ENCODE results near the gene CACNA1C. TPM values are rescaled to one million over a fixed set of nuclear protein-coding genes. Genes with fewer than 3 reads are reported as not detected.
A peak's percentile ranks its signal among the peaks of the same experiment; 100 is the strongest.

Gene CACNA1C
- total RNA-seq, 4 donors from 2014 or later: 0.38 to 2.4 (median 1.4) TPM

DNA sequence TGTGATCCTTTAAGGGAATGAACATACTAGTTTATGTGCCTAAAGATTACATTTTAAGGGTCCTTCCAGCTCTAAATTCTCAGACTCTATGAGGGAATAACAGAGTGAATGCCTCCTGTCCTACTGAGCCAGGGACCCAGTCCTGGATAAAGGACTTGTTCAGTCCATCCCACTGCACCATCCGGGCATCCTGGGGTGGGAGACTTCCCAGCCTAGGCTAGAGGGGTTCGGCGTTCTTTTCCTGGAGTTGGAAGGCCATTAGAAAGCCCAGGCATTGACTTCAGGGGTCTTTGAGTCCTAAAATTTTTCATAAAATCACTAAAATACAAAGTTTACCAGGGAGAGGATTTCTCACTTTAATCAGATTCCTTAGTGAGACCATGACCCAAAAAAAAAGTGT, 614.1 kb downstream of the CACNA1C start:
- intact Hi-C loops (cut with DNase I; ENCODE audit: low total_unique reads): no loop called here
- no peak for DNase-seq (ENCODE audit: low spot score in 2 of 2)
- H3K4me3 ChIP-seq (ENCODE audit: low read depth, poor library complexity, severe bottlenecking): no peak overlapping the region
- TF ChIP-seq, protein P1, sequence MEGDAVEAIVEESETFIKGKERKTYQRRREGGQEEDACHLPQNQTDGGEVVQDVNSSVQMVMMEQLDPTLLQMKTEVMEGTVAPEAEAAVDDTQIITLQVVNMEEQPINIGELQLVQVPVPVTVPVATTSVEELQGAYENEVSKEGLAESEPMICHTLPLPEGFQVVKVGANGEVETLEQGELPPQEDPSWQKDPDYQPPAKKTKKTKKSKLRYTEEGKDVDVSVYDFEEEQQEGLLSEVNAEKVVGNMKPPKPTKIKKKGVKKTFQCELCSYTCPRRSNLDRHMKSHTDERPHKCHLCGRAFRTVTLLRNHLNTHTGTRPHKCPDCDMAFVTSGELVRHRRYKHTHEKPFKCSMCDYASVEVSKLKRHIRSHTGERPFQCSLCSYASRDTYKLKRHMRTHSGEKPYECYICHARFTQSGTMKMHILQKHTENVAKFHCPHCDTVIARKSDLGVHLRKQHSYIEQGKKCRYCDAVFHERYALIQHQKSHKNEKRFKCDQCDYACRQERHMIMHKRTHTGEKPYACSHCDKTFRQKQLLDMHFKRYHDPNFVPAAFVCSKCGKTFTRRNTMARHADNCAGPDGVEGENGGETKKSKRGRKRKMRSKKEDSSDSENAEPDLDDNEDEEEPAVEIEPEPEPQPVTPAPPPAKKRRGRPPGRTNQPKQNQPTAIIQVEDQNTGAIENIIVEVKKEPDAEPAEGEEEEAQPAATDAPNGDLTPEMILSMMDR (IDR thresholded peaks at IDR 0.05): no peak
- TF ChIP-seq POLR2A (IDR thresholded peaks at IDR 0.05): no peak
- 88 to 90% methylated on average over 3 of the region's 3 CpGs for WGBS, 2 donors

DNA sequence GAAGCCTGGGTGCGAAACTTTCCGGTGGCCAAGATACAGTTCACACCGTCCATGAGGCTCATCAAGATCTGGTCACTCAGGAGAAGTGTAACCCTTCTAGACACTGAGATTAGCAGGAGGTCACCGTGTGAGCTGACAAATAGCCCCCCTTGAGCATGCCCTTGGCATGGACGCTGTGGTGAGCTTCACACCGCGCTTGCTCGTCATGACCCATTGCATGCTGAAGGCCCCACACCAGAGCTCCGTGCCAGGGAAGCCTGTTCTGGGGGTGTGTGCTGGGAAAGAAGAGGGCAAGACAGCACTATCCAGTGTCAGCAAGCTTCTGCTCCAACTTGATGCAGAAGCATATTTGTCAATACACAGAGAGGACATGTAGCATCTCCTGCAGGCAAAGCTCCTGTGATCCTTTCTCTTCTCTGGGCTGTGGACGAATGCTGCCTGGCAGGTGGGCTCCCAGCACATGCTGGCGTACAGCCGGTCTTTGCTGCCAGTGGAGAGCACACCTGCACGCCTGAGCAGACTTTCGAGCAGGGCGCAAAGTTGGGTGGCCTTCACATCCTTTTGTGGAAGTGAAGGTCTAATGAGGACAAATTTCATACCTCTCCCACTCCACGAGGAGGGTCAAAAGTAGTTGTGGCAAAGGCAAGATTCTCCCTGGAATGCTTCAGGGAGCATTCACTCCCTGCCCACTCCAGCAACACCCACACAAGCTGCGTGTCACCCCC, 615.1 kb downstream of the CACNA1C start:
- 86 to 87% methylated on average over 17 of the region's 17 CpGs for WGBS, 2 donors
- DNase-seq (ENCODE audit: low spot score in 2 of 2): peak in 1 of 2 donors; percentile 77
- intact Hi-C loops (cut with DNase I; ENCODE audit: low total_unique reads): no loop called here
- TF ChIP-seq, protein P1 (IDR thresholded peaks at IDR 0.05): no peak
- no peak for TF ChIP-seq POLR2A (IDR thresholded peaks at IDR 0.05)
- H3K4me3 ChIP-seq (ENCODE audit: low read depth, poor library complexity, severe bottlenecking): no peak overlapping the region

DNA sequence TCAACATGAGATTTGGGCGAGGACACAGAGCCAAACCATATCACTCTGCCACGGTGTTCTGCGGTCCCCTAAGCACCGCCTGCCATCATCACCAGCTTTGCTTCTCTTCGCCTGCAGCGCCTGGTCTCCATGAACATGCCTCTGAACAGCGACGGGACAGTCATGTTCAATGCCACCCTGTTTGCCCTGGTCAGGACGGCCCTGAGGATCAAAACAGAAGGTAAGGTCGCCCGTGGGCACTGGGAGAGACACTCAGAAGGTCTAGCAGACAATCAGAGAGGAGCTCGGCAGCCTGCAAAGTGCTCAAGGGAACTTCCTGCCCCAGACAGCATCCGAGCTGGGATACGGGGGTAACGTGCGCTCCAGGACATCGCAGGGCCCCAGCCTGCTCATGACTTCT, 616.0 kb downstream of the CACNA1C start:
- H3K4me3 ChIP-seq (ENCODE audit: low read depth, poor library complexity, severe bottlenecking): no peak overlapping the region
- DNase-seq (ENCODE audit: low spot score in 2 of 2): peak in 1 of 2 donors; percentile 79
- 93 to 97% methylated on average over 17 of the region's 17 CpGs for WGBS, 2 donors
- intact Hi-C loops (cut with DNase I; ENCODE audit: low total_unique reads): no loop called here
- no peak for TF ChIP-seq POLR2A (IDR thresholded peaks at IDR 0.05)
- TF ChIP-seq, protein P1 (IDR thresholded peaks at IDR 0.05): no peak

DNA sequence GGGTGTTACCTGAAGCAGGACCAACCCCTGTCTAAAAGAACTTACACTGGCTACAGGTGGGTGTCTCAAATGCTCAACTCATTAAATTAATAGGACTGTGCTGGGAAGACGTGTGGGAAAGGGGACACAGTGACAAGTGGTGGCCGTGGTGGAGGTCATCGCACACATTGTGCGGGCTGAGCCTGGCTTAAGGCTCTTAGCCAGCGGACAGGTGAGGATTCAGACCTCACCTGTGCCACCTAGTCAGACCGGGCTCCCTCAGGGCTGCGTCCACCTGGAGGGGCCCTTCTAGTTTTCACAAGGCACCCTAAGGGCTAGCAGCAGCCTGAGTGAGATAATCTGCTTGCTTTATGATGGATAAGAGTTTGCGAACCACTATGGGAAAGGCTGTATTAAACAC, 616.8 kb downstream of the CACNA1C start:
- DNase-seq (ENCODE audit: low spot score in 2 of 2): peak in 1 of 2 donors; percentile 52
- H3K4me3 ChIP-seq (ENCODE audit: low read depth, poor library complexity, severe bottlenecking): no peak overlapping the region
- no peak for TF ChIP-seq POLR2A (IDR thresholded peaks at IDR 0.05)
- TF ChIP-seq, protein P1 (IDR thresholded peaks at IDR 0.05): no peak
- 89 to 96% methylated on average over 8 of the region's 8 CpGs for WGBS, 2 donors
- intact Hi-C loops (cut with DNase I; ENCODE audit: low total_unique reads): no loop called here

DNA sequence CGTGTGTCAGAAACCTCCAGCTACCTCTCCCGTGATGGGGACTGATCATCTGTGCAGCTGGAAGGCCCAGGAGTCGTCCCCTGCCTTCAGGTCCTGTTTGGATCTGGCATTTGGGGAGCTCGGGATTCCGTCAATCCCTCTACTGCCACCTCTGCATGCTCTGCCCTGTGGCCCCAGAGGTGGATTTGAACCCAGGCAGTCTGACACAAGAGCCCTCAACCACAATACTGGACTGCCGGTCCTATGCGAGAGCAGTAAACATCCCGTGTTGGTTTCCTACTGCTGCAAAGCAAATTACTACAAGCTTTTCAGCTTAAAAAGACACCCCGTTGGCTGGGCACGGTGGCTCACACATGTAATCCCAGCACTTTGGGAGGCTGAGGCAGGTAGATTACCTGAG, 620.1 kb downstream of the CACNA1C start:
- no peak overlapping the region for H3K4me3 ChIP-seq (ENCODE audit: low read depth, poor library complexity, severe bottlenecking)
- DNase-seq (ENCODE audit: low spot score in 2 of 2): peak in 1 of 2 donors; percentile 65
- TF ChIP-seq POLR2A (IDR thresholded peaks at IDR 0.05): no peak
- TF ChIP-seq, protein P1 (IDR thresholded peaks at IDR 0.05): no peak
- intact Hi-C loops (cut with DNase I; ENCODE audit: low total_unique reads): no loop called here
- 94 to 96% methylated on average over 8 to 10 of the region's 10 CpGs for WGBS, 2 donors
